Activated CD4-positive, alpha-beta T cell treated with anti-CD3 and anti-CD28 coated beads for 4 hours (primary cell): ENCODE data around the gene PRB2.
"Not testable (repeated sequence)": the region's sequence is repeated elsewhere in the genome, so short reads cannot be mapped to it uniquely, and the experiment has no call there.

Source experiments
- DNase-seq, 2 donors: peaks; one replicate each; pipeline ENCODE4 v3.0.0-alpha.2; 2020

Gene PRB2

GRCh38 chr12:11395467-11395866 lies at the start of gene PRB2:
Gene PRB2, minus strand, starts transcription at chr12:11395567. Its CDS starts 38 bp downstream, at chr12:11395529.
- not testable (repeated sequence) for DNase-seq

- no peak for DNase-seq
Observed at GRCh38 chr12:11437966-11438365, 42.6 kb upstream of the PRB2 start.

DNA sequence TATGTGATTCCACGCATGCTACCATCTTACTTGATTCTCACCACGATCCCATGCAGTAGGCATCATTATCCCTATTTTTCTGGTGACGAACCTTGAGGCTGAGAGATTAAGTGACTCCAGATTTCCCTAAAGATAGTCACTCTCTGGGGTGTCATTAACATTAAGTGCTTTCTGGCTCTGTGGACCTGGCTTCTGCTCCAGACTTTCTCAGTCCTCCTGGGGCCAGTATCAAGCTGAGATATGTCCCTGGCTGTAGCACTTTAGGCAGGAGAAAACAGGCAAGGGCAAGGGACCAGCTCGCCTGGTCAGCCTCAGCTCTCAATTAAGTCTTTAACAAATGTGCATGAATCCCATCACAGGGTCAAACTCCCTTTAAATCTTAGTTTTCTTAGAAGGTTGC lies 38.3 kb upstream of the PRB2 start:
- no peak for DNase-seq

DNA sequence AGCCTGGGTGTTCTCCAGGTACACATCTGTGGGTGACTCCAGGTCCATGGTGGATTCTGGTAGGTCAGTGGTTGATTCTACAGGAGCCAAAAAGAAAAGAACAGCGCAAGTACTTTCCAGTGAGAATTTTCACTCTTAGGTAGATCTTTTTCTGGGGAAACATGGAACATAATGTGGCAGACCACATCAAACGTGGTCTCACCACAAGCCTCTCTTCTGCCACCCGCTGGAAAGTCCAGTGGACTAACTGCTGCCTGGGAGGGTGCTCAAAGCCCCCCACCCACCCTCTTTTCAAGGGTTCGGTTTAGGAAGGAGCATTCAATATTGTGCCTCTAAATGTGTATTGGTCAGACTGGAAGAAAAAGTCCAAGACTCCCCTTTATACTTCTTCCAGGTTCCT lies 36.1 kb upstream of the PRB2 start:
- DNase-seq = no peak

DNA sequence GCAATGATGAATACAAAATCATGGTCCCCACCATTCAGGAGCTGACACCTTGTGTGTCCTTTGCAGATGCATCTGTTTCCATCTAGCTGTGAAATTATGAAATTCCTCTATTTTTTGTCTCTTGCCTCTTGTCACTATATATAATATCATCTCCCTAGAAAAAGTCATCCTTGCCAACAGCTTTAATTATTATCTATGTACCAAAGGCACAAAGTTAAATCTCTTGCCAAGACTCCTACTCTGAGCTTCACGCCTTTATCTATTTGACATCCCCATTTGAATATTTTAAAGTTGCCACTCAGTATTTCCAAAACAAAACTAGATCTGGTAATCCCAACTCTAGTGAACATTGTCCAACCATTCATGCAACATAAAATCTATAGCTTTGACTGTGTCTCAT lies 32.0 kb upstream of the PRB2 start:
- DNase-seq = no peak

DNA sequence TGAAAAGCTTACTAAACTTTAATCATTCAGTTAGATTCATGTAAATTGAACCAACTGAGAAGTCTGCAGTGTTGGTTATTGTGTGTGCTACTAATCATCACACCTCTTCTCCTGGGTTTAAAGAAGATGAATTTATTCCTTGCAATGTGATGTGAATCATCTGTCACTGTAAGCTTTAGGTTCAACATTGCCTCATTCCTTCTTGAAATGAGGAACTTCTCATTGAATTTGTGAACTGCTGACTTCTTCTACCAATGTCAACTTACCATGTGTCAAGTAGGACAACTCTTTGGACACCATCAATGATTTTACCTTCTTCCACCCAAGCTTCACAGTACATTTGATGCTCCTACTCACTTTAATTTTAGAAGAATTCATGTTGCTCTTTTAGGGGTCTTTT lies 17.4 kb upstream of the PRB2 start:
- no peak for DNase-seq

DNA sequence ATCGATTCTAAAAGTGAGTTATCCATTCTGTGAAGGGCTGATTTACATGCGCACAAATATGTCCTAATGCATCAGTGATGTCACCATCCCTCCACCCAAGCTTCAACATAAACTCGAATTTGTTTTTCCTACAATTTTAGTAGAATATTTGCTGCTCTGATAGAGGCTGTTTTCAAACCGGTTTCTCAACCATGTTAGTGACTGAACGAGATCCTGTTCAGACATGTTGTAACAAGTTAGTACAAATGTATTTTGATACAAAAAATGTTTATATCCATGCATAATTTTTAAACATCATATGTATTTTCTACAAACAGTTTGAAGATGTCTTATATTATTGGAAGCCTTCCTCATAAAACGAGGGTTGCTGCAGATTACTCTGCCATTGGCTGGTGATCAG lies 12.7 kb upstream of the PRB2 start:
- no peak for DNase-seq

DNA sequence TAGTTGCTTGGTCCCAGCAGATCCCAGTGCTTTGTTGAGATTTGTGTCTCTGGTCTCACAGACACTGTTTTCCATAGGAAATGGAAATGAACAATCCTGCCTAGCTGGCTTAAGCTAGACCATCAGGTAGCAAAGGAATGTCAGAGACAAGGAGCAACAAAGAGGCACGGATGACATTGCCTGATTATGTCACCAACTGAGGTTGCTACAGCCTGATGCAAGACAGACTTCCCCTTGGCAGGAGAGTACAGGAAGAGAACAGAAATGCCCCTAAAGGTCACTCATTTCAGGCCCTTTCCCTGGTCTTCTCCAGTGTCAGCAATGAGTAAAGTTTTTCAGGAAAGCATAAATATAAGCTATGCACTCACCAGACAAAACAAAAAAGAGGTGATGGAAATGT lies 2.0 kb upstream of the PRB2 start:
- no peak for DNase-seq

DNA sequence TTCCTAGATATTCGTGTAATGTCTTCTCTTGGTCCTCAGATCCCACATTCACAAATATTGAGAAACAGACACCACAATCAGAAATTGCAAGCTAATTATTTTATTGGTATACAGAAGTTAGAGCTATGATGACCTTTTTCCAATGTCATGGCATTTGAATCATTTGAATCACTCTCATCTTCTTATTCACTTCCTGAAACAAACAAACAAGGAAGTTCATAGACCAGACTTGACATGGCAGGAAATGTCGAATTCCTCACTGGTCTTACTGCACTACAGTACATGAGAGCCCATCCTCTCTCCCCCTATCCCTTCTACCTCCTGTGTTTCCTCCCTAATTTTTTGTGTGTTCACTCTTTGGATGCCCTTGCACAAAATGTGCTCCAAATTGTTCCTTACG lies 3.9 kb downstream of the PRB2 start:
- not testable (repeated sequence) for DNase-seq

DNA sequence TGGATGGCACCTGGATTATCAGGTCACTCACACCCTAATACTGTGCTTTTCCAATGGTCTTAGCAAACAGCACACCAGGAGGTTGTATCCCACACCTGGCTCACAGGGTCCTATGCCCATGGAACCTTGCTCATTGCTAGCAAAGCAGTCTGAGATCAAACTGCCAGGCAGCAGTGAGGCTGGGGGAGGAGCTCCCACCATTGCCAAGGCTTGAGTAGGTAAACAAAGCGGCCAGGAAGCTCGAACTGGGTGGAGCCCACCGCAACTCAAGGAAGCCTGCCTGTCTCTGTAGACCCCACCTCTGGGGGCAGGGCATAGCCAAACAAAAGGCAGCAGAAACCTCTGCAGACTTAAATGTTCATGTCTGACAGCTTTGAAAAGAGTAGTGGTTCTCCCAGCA lies 17.9 kb downstream of the PRB2 start:
- DNase-seq = not testable (repeated sequence)

- no peak for DNase-seq
Observed at GRCh38 chr12:11361151-11361550, 34.2 kb downstream of the PRB2 start.

DNA sequence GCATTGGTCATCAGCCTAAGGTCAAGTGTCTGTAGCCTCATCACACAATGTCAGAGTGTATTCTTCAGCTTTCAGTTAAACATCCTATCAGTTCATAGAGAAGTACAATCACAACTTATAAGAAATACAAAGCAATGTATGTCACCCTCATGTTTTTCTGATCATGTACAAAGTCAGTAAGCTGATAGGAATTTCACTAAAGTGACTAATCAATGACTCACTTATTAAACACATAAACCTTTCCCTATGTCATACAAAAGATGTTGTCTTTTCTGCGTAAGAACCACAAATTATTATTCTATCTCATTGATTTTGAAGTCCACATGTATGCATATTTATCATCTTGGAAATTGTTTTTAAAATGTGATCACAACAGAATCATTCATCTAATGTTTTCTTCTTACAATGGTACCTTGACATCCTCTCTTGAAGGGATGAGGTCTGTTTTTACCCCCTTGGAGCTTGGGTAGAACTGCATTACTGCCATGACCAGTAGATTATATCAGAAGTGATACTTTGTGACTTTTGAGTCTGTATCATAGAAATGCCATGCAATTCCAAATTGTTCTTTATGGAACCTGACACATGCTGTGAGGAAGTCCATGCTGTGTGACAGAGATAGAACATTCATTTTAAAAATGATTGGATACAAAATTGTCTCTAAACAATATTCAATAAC lies 35.0 kb downstream of the PRB2 start:
- not testable (repeated sequence) for DNase-seq

DNA sequence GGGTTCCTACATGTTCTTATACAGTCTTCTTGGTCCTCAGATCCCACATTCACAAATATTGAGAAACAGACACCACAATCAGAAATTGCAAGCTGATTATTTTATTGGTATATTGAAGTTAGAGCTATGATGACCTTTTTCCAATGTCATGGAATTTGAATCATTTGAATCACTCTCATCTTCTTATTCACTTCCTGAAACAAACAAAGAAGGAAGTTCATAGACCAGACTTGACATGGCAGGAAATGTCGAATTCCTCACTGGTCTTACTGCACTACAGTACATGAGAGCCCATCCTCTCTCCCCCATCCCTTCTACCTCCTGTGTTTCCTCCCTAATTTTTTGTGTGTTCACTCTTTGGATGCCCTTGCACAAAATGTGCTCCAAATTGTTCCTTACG lies 43.6 kb downstream of the PRB2 start:
- not testable (repeated sequence) for DNase-seq

DNA sequence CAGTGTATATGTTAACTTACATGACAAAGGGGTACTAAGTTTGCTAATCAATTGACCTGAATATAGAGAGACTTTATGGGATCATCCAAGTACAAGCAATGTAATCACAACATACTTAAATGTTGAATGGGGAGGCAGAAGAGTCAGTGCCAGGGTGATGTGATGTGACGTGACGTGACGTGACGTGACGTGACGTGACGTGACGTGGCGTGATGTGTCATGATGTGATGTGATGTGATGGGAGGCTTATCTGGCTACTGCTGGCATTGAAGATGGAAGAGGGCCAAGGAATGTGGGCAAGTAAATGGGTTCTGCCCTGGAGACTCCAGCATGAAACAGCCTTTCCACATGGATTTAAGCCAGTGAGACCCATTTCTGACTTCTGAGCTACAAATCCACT lies 46.9 kb downstream of the PRB2 start:
- no peak for DNase-seq

DNA sequence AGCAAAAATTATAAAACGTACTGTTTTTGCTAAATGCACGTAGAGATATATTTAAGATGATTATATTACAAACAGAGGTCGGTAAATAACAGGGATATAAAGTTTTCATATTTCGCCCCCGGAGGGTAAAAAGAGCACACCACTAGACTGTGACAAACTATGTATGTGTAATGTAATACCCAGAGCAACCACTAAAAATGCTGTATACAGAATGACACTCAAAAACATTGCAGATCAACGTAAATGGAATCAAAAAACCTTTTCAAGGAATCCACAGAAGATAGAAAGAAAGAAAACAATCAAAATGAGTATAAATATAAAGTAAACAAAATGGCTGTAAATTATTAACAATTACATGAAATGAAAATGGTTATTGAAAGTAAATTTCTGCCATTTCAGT lies 47.6 kb downstream of the PRB2 start:
- DNase-seq = no peak

DNA sequence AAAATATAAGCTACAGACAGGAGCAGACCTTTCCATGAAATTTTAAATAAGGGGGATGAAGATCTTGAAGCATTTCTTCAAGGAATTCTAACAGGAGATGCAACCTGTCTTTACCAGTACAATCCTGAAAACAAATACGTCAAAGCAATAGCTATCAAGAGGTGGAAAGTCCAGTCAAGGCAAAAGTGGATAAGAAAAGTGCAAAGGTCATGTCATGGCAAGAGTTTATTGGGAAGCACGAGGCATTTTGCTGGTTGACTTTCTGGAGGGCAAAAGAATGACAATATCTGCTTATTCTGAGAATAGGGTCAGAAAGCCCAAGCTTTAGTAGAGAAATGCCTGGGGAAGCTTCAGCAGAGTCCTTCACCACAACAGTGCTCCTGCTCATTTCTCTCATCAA lies 50.9 kb downstream of the PRB2 start:
- no peak for DNase-seq
